GM12878 (cell line): Measurements from ENCODE around the gene UST. TPM values are rescaled to one million over a fixed set of nuclear protein-coding genes. Genes with fewer than 3 reads are reported as not detected.

Source experiments
- ATAC-seq: fragments of 200-7000 bp; cut with Tn5 transposase; 3 replicates; pipeline ENCODE4 v1.9.1; 2020; ENCODE audit warnings: mild to moderate bottlenecking, moderate library complexity
- BruUV-seq: library from RNA; stranded (reverse); fragments of 400-500 nt; replicated peaks from 2 replicates; lab custom pipeline; 2021; lab: Mats Ljungman, UMichigan
- CTCF ChIA-PET: fragments of 300-600 bp; sonication (Branson Sonifier 250); formaldehyde crosslinking; extraction: SDS; loops from one replicate; lab custom pipeline; 2021; ENCODE audit warnings: inconsistent platforms; lab: Yijun Ruan, JAX
- POLR2A ChIA-PET: fragments of 350-600 bp; formaldehyde crosslinking; extraction: SDS; loops from one replicate; lab custom pipeline; 2021; ENCODE audit warnings: inconsistent platforms; lab: Charles Lee
- RAD21 ChIA-PET: fragments of 300-600 bp; sonication (Branson Sonifier 250); formaldehyde crosslinking; loops from one replicate; lab custom pipeline; 2023; ENCODE audit warnings: antibody characterized with exemption; ENCODE audit not compliant: unreplicated experiment; lab: Charles Lee
- SMC1A ChIA-PET: fragments of 300-600 bp; sonication (Branson Sonifier 250); formaldehyde crosslinking; loops from one replicate; lab custom pipeline; 2023; ENCODE audit not compliant: unreplicated experiment, uncharacterized antibody; lab: Charles Lee
- DNase-seq: peaks from one replicate; pipeline ENCODE4 v3.0.0-alpha.2; 2011; ENCODE audit warnings: low read depth, low spot score
- FAIRE-seq: peaks from 3 replicates; lab custom pipeline; 2011; peaks lifted over from hg19 to GRCh38; lab: Jason Lieb, UNC
- H2AFZ ChIP-seq: 2 replicates; pipeline ENCODE4 v1.6.0; 2011; ENCODE audit warnings: low read depth, low read length, control low read depth; ENCODE audit not compliant: control insufficient read depth
- H3K27ac ChIP-seq: 2 replicates; pipeline ENCODE4 v1.5.1; 2011; ENCODE audit warnings: control low read depth; ENCODE audit not compliant: control insufficient read depth, insufficient read depth
- H3K27me3 ChIP-seq, 2 experiments: replicated peaks in 1 of 2; 2 replicates each; pipeline versions ENCODE4 v1.6.0 to v1.6.1; 2011; ENCODE audit warnings: low read length in 1 of 2; ENCODE audit not compliant: control insufficient read depth in 2 of 2, insufficient read depth in 2 of 2
- H3K36me3 ChIP-seq, 2 experiments: 2 replicates each; pipeline ENCODE4 v1.5.1; 2011; ENCODE audit warnings: low read length in 1 of 2; ENCODE audit not compliant: control insufficient read depth in 2 of 2, insufficient read depth in 2 of 2
- H3K4me1 ChIP-seq: 2 replicates; pipeline ENCODE4 v1.6.1; 2011; ENCODE audit warnings: mild to moderate bottlenecking, low read length, moderate library complexity, mixed read lengths; ENCODE audit not compliant: control insufficient read depth, insufficient read depth
- H3K4me2 ChIP-seq: 2 replicates; pipeline ENCODE4 v1.6.0; 2011; ENCODE audit warnings: control low read depth; ENCODE audit not compliant: control insufficient read depth, insufficient read depth
- H3K4me3 ChIP-seq: fragments of 200-600 bp; sonication (generic); 2 replicates; pipeline ENCODE4 v1.5.1; 2016
- H3K79me2 ChIP-seq: 2 replicates; pipeline ENCODE4 v1.6.0; 2011; ENCODE audit warnings: low read length; ENCODE audit not compliant: control insufficient read depth, insufficient read depth
- H3K9ac ChIP-seq: 2 replicates; pipeline ENCODE4 v1.8.0; 2011; ENCODE audit warnings: low read length, control low read depth, mixed read lengths; ENCODE audit not compliant: control insufficient read depth, insufficient read depth
- H3K9me3 ChIP-seq: replicated peaks from 3 replicates; pipeline ENCODE4 v1.5.1; 2011; ENCODE audit warnings: mild to moderate bottlenecking, low read length; ENCODE audit not compliant: control insufficient read depth, insufficient read depth
- H4K20me1 ChIP-seq: 2 replicates; pipeline ENCODE4 v1.6.0; 2011; ENCODE audit not compliant: control insufficient read depth, insufficient read depth
- BACH1 ChIP-seq: fragments of 450-650 bp; IDR thresholded peaks from 2 replicates; pipeline ENCODE4 v1.6.1; 2017; ENCODE audit warnings: mild to moderate bottlenecking, borderline replicate concordance
- BHLHE40 ChIP-seq, 2 experiments: fragments of 450-650 bp in 1 of 2; IDR thresholded peaks; 2 replicates each; pipeline ENCODE4 v1.6.1; 2011 to 2017; ENCODE audit warnings: low read depth in 2 of 2, borderline replicate concordance in 1 of 2, improper control_type of control experiment in 1 of 2, low read length in 1 of 2, mild to moderate bottlenecking in 1 of 2
- CBX5 ChIP-seq: sonication (generic); IDR thresholded peaks from 2 replicates; pipeline ENCODE4 v1.6.1; 2016; ENCODE audit warnings: low read depth, moderate library complexity, mild to moderate bottlenecking, inconsistent platforms
- CEBPZ ChIP-seq: fragments of 150-350 bp; IDR thresholded peaks from 2 replicates; pipeline ENCODE4 v1.6.1; 2016; ENCODE audit warnings: low read depth, low read length
- EP300 ChIP-seq, 2 experiments: fragments of 150-350 bp in 1 of 2; IDR thresholded peaks; 2 replicates each; pipeline ENCODE4 v1.6.1; 2011 to 2012; ENCODE audit warnings: low read depth in 2 of 2, low read length in 2 of 2, borderline replicate concordance in 1 of 2, improper control_type of control experiment in 1 of 2, inconsistent platforms in 1 of 2; ENCODE audit not compliant: control insufficient read depth in 1 of 2
- FOS ChIP-seq: IDR thresholded peaks from 3 replicates; pipeline ENCODE4 v1.6.1; 2011; ENCODE audit warnings: borderline replicate concordance; ENCODE audit not compliant: insufficient read length; ENCODE audit errors: extremely low read depth
- HDAC2 ChIP-seq: fragments of 200-600 bp; sonication (generic); IDR thresholded peaks from 2 replicates; pipeline ENCODE4 v1.6.1; 2017
- NBN ChIP-seq: fragments of 450-650 bp; IDR thresholded peaks from 2 replicates; pipeline ENCODE4 v1.6.1; 2016
- NR2F1 ChIP-seq: fragments of 450-650 bp; conservative IDR thresholded peaks from 2 replicates; pipeline ENCODE4 v1.6.1; 2017; ENCODE audit warnings: mild to moderate bottlenecking
- POU2F2 ChIP-seq: IDR thresholded peaks from 3 replicates; pipeline ENCODE4 v1.6.1; 2011; ENCODE audit warnings: low read depth, mild to moderate bottlenecking, low read length, borderline replicate concordance
- RAD21 ChIP-seq: IDR thresholded peaks from 2 replicates; pipeline ENCODE4 v1.6.1; 2011; ENCODE audit warnings: mild to moderate bottlenecking, low read depth, low read length, moderate library complexity; ENCODE audit not compliant: insufficient read depth
- RCOR1 ChIP-seq: conservative IDR thresholded peaks from 2 replicates; pipeline ENCODE4 v1.6.1; 2012; ENCODE audit warnings: low read depth, low read length, improper control_type of control experiment
- SKIL ChIP-seq: fragments of 450-650 bp; IDR thresholded peaks from 2 replicates; pipeline ENCODE4 v1.6.1; 2017; ENCODE audit warnings: mild to moderate bottlenecking, low read depth, inconsistent platforms; ENCODE audit not compliant: poor library complexity, severe bottlenecking
- SPI1 ChIP-seq: IDR thresholded peaks from 2 replicates; pipeline ENCODE4 v1.6.1; 2011; ENCODE audit warnings: low read depth, mild to moderate bottlenecking, low read length, moderate library complexity, borderline replicate concordance; ENCODE audit not compliant: insufficient read depth
- ZNF217 ChIP-seq: fragments of 450-650 bp; IDR thresholded peaks from 2 replicates; pipeline ENCODE4 v1.6.1; 2017; ENCODE audit warnings: antibody characterized with exemption, mild to moderate bottlenecking
- WGBS: methylation state at CpG from one replicate; pipeline ENCODE4 v1.1.6; 2016; ENCODE audit warnings: low lambda C conversion rate; ENCODE audit not compliant: insufficient replicate concordance, insufficient coverage; ENCODE audit errors: missing lambda C conversion rate; 5-methylcytosine and 5-hydroxymethylcytosine counted together
- in situ Hi-C: fragments of 300-500 bp; cut with MboI; formaldehyde crosslinking; loops from 9 replicates; pipeline ENCODE4 v1.14.3; 2018; ENCODE audit warnings: mixed read lengths
- intact Hi-C: fragments of 100-400 bp; cut with micrococcal nuclease; formaldehyde crosslinking; loops from one replicate; pipeline ENCODE4 v1.14.2; 2022; ENCODE audit not compliant: unreplicated experiment
- polyA plus RNA-seq, 11 experiments: library from polyadenylated mRNA; depleted of rRNA in 4 of 11; unstranded in 6 of 11; stranded (reverse) in 5 of 11; fragments of >200 nt; fragmentation: Nextera tagmentation in 4 of 11; fragmentation: Illumina TruSeq in 1 of 11; extraction: Ambion mirVana in 4 of 11; extraction: Trizol in 1 of 11; gene quantifications; 1 replicate in 1 of 11; 2 replicates in 10 of 11; pipeline versions ENCODE4 v1.2.1 to v1.2.3, GENCODE V29; 2011 to 2016; ENCODE audit warnings: inconsistent platforms in 2 of 11, missing spikeins in 2 of 11, low read depth in 1 of 11
- total RNA-seq, 4 experiments: library from RNA; depleted of rRNA in 3 of 4; stranded (reverse); fragments of >200 nt in 3 of 4; fragmentation: Illumina TruSeq in 1 of 4; extraction: Trizol in 1 of 4; gene quantifications; 2 replicates each; pipeline versions ENCODE4 v1.2.1 to v1.2.3, GENCODE V29; 2013 to 2021

The UST gene
- total and polyA plus RNA-seq, 10 of the 15 experiments (the other 5 are each of a cell fraction or from before 2014, with no cell fraction given): 0.74 to 43.3 (median 2.2) TPM

GRCh38 chr6:148866657-148867268 lies 119.9 kb downstream of the UST start:
- peak; percentile 69 for FAIRE-seq
- no peak for TF ChIP-seq CBX5
- peak; percentile 81; the same call in 1 of the 2 replicates for TF ChIP-seq SPI1
- no peak for TF ChIP-seq RCOR1
- peak in 1 of 2 experiments; percentile 72; a peak in 1 of 4 replicates for TF ChIP-seq EP300 (IDR thresholded peaks at IDR 0.05; ENCODE audit: borderline replicate concordance in 1 of 2, control insufficient read depth in 1 of 2, low read depth in 2 of 2, low read length in 2 of 2)
- 0 out of 2 replicates have a peak, but pooled peaks have one; percentile 10 for TF ChIP-seq RAD21
- TF ChIP-seq ZNF217: 0 out of 2 replicates have a peak, but pooled peaks have one; percentile 44
- TF ChIP-seq BHLHE40 (IDR thresholded peaks at IDR 0.05; ENCODE audit: borderline replicate concordance in 1 of 2, low read depth in 2 of 2, low read length in 1 of 2): peak; percentile 33; a peak in 1 of 4 replicates
- peak; percentile 48; the same call in 1 of the 2 replicates for TF ChIP-seq NR2F1
- no peak for TF ChIP-seq CEBPZ
- TF ChIP-seq NBN: 0 out of 2 replicates have a peak, but pooled peaks have one; percentile 50
- peak; percentile 81; the same call in 2 of the 3 replicates for TF ChIP-seq POU2F2
- TF ChIP-seq FOS: no peak
- TF ChIP-seq HDAC2: no peak
- peak; percentile 70 for TF ChIP-seq SKIL
- peak; percentile 46; the same call in 1 of the 2 replicates for TF ChIP-seq BACH1

More at GRCh38 chr6:148866657-148867268, 119.9 kb downstream of the UST start:
- H3K27me3 ChIP-seq: no peaks in the 10 kb centered on the region
- H3K4me2 ChIP-seq: no peak overlapping the region
- H3K79me2 ChIP-seq: no peaks in the 10 kb centered on the region
- no TSS peak for BruUV-seq
- H3K4me1 ChIP-seq: no peaks in the 10 kb centered on the region
- H3K9me3 ChIP-seq: no peaks in the 10 kb centered on the region; the same call in 2 of the 3 replicates
- ChIA-PET POLR2A (interaction anchor here (0.6 to 1.6 kb wide), 3 partner anchors 86 to 206 kb away, joined by 3 read pairs; no protein-coding TSS in a partner anchor), RAD21 (interaction anchor here (0.6 to 1.2 kb wide), 5 partner anchors 77 to 290 kb away, joined by 3 to 5 read pairs (median 3); no protein-coding TSS in a partner anchor), SMC1A (interaction anchor here (0.8 to 1.8 kb wide), 6 partner anchors 12 to 290 kb away, joined by 3 to 7 read pairs (median 3); no protein-coding TSS in a partner anchor), CTCF (interaction anchor here (1.1 to 1.6 kb wide), 2 partner anchors 121 to 565 kb away, joined by 3 to 4 read pairs; no protein-coding TSS in a partner anchor)
- in situ Hi-C loops (no loop called here), intact Hi-C loops (loop anchor here (2.0 to 5.0 kb wide), 2 partner anchors 84 to 108 kb away; no protein-coding TSS in a partner anchor)
- 0% methylated on average over 5 of the region's 5 CpGs for WGBS
- no peak overlapping the region for H2AFZ ChIP-seq
- H3K9ac ChIP-seq: no peak overlapping the region
- no peak overlapping the region for H3K4me3 ChIP-seq
- no peak overlapping the region for H3K27ac ChIP-seq
- DNase-seq: peak; percentile 68
- ATAC-seq: peak; percentile 98
- H4K20me1 ChIP-seq: no peaks in the 10 kb centered on the region
- H3K36me3 ChIP-seq: no peaks in the 10 kb centered on the region
